Measurements from ENCODE around the gene GRIFIN. TPM values are rescaled to one million over a fixed set of nuclear protein-coding genes. Genes with fewer than 3 reads are reported as not detected.
"Not testable (repeated sequence)": the region's sequence is repeated elsewhere in the genome, so short reads cannot be mapped to it uniquely, and the experiment has no call there.

GRIFIN gene
- total RNA-seq, 2 experiments from 2014 or later = not detected

- H3K27ac Mint-ChIP-seq = no peak overlapping the region
- DNase-seq = no peak
- intact Hi-C loops (cut with micrococcal nuclease) = no loop called here
- H3K36me3 Mint-ChIP-seq (ENCODE audit: low read depth) = no peaks in the 10 kb centered on the region
- no peak overlapping the region for H3K4me3 Mint-ChIP-seq
- CTCF ChIA-PET = interaction anchor here (0.8 to 4.9 kb wide), 3 partner anchors 12 to 64 kb away, joined by 3 to 71 read pairs (median 6); no protein-coding TSS in a partner anchor
- H3K27me3 Mint-ChIP-seq (ENCODE audit: low read depth) = peaks cover 6% of the 10 kb centered on the region
- peaks cover 4% of the 10 kb centered on the region for H3K4me1 Mint-ChIP-seq (ENCODE audit: low read depth)
- H3K9me3 Mint-ChIP-seq = no peaks in the 10 kb centered on the region
Observed at GRCh38 chr7:2471396-2471795, 4.8 kb downstream of the GRIFIN start.

DNA sequence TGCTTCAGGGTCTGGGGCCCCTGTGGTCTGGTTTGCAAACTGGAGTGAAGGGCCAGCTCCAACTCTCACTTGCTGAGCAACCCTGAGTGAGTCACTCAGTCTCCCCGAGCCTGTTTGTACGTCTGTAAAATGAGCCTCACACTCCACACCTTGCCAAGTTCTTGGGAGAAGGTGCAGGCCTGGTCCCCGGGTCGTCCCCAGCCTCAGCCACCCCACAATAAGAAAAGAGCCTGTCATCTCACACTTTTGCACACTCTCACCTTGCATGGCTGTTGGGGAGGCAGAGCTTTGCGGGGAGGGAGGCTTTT is 5.2 kb downstream of the GRIFIN start:
- H3K4me1 Mint-ChIP-seq (ENCODE audit: low read depth) = peaks cover 4% of the 10 kb centered on the region
- H3K27me3 Mint-ChIP-seq (ENCODE audit: low read depth) = peaks cover 6% of the 10 kb centered on the region
- H3K9me3 Mint-ChIP-seq = no peaks in the 10 kb centered on the region
- CTCF ChIA-PET = interaction anchor here (0.8 to 4.9 kb wide), 5 partner anchors 13 to 138 kb away, joined by 3 to 71 read pairs (median 3); no protein-coding TSS in a partner anchor
- no peak overlapping the region for H3K27ac Mint-ChIP-seq
- DNase-seq = no peak
- intact Hi-C loops (cut with micrococcal nuclease) = no loop called here
- no peaks in the 10 kb centered on the region for H3K36me3 Mint-ChIP-seq (ENCODE audit: low read depth)
- H3K4me3 Mint-ChIP-seq = no peak overlapping the region

GRCh38 chr7:2470204-2471021 is 5.8 kb downstream of the GRIFIN start:
- Mint-ChIP-seq H3K27me3 (ENCODE audit: low read depth) (peaks cover 6% of the 10 kb centered on the region), H3K4me1 (ENCODE audit: low read depth) (peaks cover 4% of the 10 kb centered on the region), H3K9me3 (no peaks in the 10 kb centered on the region), H3K36me3 (ENCODE audit: low read depth) (no peaks in the 10 kb centered on the region), H3K27ac (no peak overlapping the region), H3K4me3 (no peak overlapping the region)
- CTCF ChIA-PET = interaction anchor here (0.8 to 4.9 kb wide), 8 partner anchors 12 to 184 kb away, joined by 3 to 71 read pairs (median 4); no protein-coding TSS in a partner anchor
- intact Hi-C loops (cut with micrococcal nuclease) = no loop called here
- DNase-seq = no peak

DNA sequence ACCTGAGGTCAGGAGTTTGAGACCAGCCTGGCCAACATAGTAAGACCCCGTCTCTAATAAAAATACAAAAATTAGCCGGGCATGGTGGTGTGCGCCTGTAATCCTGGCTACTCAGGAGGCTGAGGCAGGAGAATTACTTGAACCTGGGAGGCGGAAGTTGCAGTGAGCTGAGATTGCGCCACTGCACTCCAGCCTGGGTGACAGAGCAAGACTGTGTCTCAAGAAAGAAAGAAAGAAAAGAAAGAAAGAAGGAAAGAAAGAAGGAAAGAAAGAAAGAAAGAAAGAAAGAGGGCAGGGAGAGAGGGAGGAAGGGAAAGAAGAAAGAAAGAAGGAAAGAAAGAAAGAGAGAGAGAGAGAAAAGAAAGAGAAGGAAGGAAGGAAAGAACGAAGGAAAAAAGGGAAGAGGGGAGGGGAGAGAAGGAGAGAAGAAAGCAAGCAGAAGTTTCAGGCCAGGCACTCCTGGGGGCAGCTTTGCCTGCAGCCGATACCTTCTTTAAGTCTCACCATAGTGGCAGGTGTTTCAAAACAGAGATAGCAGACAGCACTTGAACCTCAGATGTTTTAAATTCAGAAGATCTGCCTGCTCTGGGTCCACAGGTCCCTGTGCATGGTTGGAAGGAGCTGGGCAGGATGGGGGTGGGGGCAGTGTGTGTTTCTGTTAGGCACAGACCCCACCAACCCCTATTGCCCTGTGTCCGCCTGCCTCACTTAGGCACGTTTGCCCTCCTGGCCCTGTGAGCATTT is 6.6 kb downstream of the GRIFIN start:
- H3K27me3 Mint-ChIP-seq (ENCODE audit: low read depth); H3K36me3 Mint-ChIP-seq (ENCODE audit: low read depth); H3K4me1 Mint-ChIP-seq (ENCODE audit: low read depth); H3K27ac Mint-ChIP-seq; H3K9me3 Mint-ChIP-seq; DNase-seq; H3K4me3 Mint-ChIP-seq: not testable (repeated sequence)
- intact Hi-C loops (cut with micrococcal nuclease) = loop anchor here (1.0 kb wide), 2 partner anchors 18 to 85 kb away; no protein-coding TSS in a partner anchor
- CTCF ChIA-PET = interaction anchor here (0.6 to 4.9 kb wide), 23 partner anchors 9 to 324 kb away, joined by 3 to 71 read pairs (median 4); partner anchors contain the start of genes MRM2 and NUDT1

DNA sequence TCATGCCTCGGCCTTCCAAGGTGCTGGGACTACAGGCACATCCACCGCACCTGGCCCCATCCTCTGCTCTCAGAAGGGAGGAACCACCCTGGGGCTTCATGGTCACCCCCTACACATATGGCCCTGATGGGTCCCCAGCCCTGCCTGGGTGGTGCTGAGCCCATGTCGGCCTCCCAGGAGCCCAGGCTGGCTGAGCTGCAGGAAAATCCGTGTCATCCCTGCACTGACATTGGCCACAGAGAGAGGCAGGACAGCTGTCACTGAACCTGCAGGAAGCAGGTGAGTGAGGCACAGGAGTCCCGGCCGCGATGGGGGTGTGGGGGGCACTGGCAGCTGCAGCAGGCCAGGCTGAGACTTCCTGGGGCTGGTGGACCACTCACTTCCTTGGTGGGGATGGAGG is 8.0 kb downstream of the GRIFIN start:
- H3K36me3 Mint-ChIP-seq (ENCODE audit: low read depth) = no peaks in the 10 kb centered on the region
- no peaks in the 10 kb centered on the region for H3K9me3 Mint-ChIP-seq
- H3K4me3 Mint-ChIP-seq = no peak overlapping the region
- H3K27ac Mint-ChIP-seq = no peak overlapping the region
- intact Hi-C loops (cut with micrococcal nuclease) = no loop called here
- peaks cover 6% of the 10 kb centered on the region for H3K27me3 Mint-ChIP-seq (ENCODE audit: low read depth)
- CTCF ChIA-PET = interaction anchor here (0.5 to 4.9 kb wide), 29 partner anchors 8 to 711 kb away, joined by 3 to 71 read pairs (median 4); partner anchors contain the start of genes MRM2 and NUDT1
- no peak for DNase-seq
- peaks cover 4% of the 10 kb centered on the region for H3K4me1 Mint-ChIP-seq (ENCODE audit: low read depth)

GRCh38 chr7:2466675-2467074 is 9.5 kb downstream of the GRIFIN start:
- Mint-ChIP-seq H3K9me3 (no peaks in the 10 kb centered on the region), H3K27me3 (ENCODE audit: low read depth) (peaks cover 6% of the 10 kb centered on the region), H3K4me3 (no peak overlapping the region), H3K27ac (no peak overlapping the region), H3K36me3 (ENCODE audit: low read depth) (no peaks in the 10 kb centered on the region), H3K4me1 (ENCODE audit: low read depth) (peaks cover 4% of the 10 kb centered on the region)
- intact Hi-C loops (cut with micrococcal nuclease) = no loop called here
- DNase-seq = no peak
- CTCF ChIA-PET = interaction anchor here (0.6 to 4.9 kb wide), 2 partner anchors 15 to 367 kb away, joined by 3 to 71 read pairs; no protein-coding TSS in a partner anchor

- DNase-seq = no peak
- CTCF ChIA-PET = no interaction called here
- Mint-ChIP-seq H3K9me3 (no peaks in the 10 kb centered on the region), H3K4me1 (ENCODE audit: low read depth) (peaks cover 4% of the 10 kb centered on the region), H3K27me3 (ENCODE audit: low read depth) (peaks cover 6% of the 10 kb centered on the region), H3K36me3 (ENCODE audit: low read depth) (no peaks in the 10 kb centered on the region), H3K27ac (no peak overlapping the region), H3K4me3 (no peak overlapping the region)
- intact Hi-C loops (cut with micrococcal nuclease) = no loop called here
Observed at GRCh38 chr7:2465928-2466327, 10.3 kb downstream of the GRIFIN start.

GRCh38 chr7:2462731-2463130 is 13.5 kb downstream of the GRIFIN start:
- Mint-ChIP-seq H3K9me3 (no peaks in the 10 kb centered on the region), H3K27me3 (ENCODE audit: low read depth) (no peaks in the 10 kb centered on the region), H3K4me1 (ENCODE audit: low read depth) (no peaks in the 10 kb centered on the region), H3K4me3 (no peak overlapping the region), H3K36me3 (ENCODE audit: low read depth) (no peaks in the 10 kb centered on the region), H3K27ac (no peak overlapping the region)
- intact Hi-C loops (cut with micrococcal nuclease) = no loop called here
- DNase-seq = no peak
- CTCF ChIA-PET = no interaction called here

DNA sequence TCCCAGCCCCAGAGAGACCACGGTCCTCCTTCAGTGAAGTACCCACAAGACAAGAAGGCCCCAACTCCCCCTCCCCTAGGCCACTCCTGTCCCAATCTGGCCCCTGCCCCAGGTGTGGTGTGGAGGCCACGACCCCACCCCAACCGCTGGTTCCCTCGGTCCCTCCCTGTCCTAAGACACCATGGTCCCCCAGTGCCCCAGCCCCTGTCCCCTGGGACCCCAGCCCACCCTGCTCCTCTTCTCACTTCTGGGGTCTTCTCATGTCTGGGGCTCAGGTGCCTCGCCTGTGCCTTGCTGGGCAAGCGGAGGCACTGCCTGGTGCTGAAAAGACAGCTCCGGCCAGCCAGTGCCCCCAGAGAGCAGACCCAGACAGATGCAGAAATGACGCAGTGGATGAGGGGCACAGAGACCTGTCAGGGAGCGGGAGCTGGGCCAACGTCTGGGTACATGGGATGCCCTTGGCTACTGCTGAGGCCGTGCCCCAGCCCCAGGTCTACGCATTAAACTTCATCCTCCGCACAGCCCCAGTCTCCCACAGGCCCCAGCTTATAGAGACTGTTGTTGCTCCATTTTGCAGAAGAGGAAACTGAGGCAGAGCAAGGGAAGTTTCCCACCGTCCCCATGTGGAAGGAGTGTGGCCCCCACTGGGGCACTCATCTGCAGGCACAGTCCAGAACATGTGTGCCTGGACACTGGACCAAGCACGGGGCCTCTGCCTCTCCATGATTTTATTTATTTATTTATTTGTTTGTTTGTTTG is 14.8 kb downstream of the GRIFIN start:
- intact Hi-C loops (cut with micrococcal nuclease) = no loop called here
- Mint-ChIP-seq H3K27me3 (ENCODE audit: low read depth) (no peaks in the 10 kb centered on the region), H3K27ac (no peak overlapping the region), H3K9me3 (no peaks in the 10 kb centered on the region), H3K4me3 (no peak overlapping the region), H3K4me1 (ENCODE audit: low read depth) (no peaks in the 10 kb centered on the region), H3K36me3 (ENCODE audit: low read depth) (no peaks in the 10 kb centered on the region)
- CTCF ChIA-PET = no interaction called here
- no peak for DNase-seq

- Mint-ChIP-seq H3K4me3 (no peak overlapping the region), H3K27ac (no peak overlapping the region), H3K4me1 (ENCODE audit: low read depth) (no peaks in the 10 kb centered on the region), H3K36me3 (ENCODE audit: low read depth) (no peaks in the 10 kb centered on the region), H3K27me3 (ENCODE audit: low read depth) (no peaks in the 10 kb centered on the region), H3K9me3 (no peaks in the 10 kb centered on the region)
- DNase-seq = no peak
- intact Hi-C loops (cut with micrococcal nuclease) = no loop called here
- CTCF ChIA-PET = no interaction called here
Observed at GRCh38 chr7:2460641-2461040, 15.6 kb downstream of the GRIFIN start.

DNA sequence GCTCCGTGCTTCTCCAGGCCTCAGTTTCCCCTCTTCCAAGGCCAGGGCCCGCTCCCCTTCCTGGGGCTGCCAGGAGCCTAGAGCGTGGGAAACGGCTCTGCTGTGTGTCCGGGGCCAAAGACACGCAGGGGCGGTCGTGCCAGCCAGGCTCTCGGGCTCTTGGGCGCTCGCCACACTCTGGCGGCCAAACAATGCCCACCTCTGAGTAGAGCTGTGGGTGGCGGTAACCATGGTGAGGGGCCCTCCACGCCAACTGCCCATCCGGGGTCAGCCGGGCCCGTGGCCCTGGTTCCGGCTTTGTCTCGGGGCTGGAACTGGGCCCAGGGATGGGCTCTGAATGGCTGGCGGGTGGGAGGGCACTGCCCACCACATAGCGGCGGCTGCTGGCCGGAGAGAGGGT is 16.0 kb downstream of the GRIFIN start:
- intact Hi-C loops (cut with micrococcal nuclease) = no loop called here
- CTCF ChIA-PET = interaction anchor here (0.9 kb wide), 1 partner anchor 9 kb away, joined by 4 read pairs; no protein-coding TSS in a partner anchor
- Mint-ChIP-seq H3K4me1 (ENCODE audit: low read depth) (no peaks in the 10 kb centered on the region), H3K9me3 (no peaks in the 10 kb centered on the region), H3K36me3 (ENCODE audit: low read depth) (no peaks in the 10 kb centered on the region), H3K27ac (no peak overlapping the region), H3K4me3 (no peak overlapping the region), H3K27me3 (ENCODE audit: low read depth) (no peaks in the 10 kb centered on the region)
- DNase-seq = no peak

GRCh38 chr7:2459674-2460073 is 16.5 kb downstream of the GRIFIN start:
- H3K9me3 Mint-ChIP-seq = no peaks in the 10 kb centered on the region
- H3K36me3 Mint-ChIP-seq (ENCODE audit: low read depth) = no peaks in the 10 kb centered on the region
- H3K4me3 Mint-ChIP-seq = no peak overlapping the region
- no peaks in the 10 kb centered on the region for H3K4me1 Mint-ChIP-seq (ENCODE audit: low read depth)
- no peak for DNase-seq
- H3K27me3 Mint-ChIP-seq (ENCODE audit: low read depth) = no peaks in the 10 kb centered on the region
- CTCF ChIA-PET = interaction anchor here (0.6 to 0.9 kb wide), 2 partner anchors 9 to 727 kb away, joined by 4 to 10 read pairs; no protein-coding TSS in a partner anchor
- intact Hi-C loops (cut with micrococcal nuclease) = no loop called here
- no peak overlapping the region for H3K27ac Mint-ChIP-seq
